Neural progenitor cell (in vitro differentiated cells): ENCODE results near the gene LRIG3.

Source experiments
- EZH2 ChIP-seq: fragments of 200-600 bp; sonication (generic); IDR thresholded peaks from 2 replicates; pipeline ENCODE4 v1.6.1; 2017; ENCODE audit warnings: antibody characterized with exemption, mild to moderate bottlenecking, moderate library complexity
- EZH2phosphoT487 ChIP-seq: fragments of 200-600 bp; sonication (generic); IDR thresholded peaks from 2 replicates; pipeline ENCODE4 v1.6.1; 2017; ENCODE audit warnings: antibody characterized with exemption
- TF ChIP-seq, protein P1 (sequence below): fragments of 200-600 bp; sonication (generic); IDR thresholded peaks from 2 replicates; pipeline ENCODE4 v1.5.1; 2017; ENCODE audit warnings: antibody characterized with exemption, mild to moderate bottlenecking

DNA sequence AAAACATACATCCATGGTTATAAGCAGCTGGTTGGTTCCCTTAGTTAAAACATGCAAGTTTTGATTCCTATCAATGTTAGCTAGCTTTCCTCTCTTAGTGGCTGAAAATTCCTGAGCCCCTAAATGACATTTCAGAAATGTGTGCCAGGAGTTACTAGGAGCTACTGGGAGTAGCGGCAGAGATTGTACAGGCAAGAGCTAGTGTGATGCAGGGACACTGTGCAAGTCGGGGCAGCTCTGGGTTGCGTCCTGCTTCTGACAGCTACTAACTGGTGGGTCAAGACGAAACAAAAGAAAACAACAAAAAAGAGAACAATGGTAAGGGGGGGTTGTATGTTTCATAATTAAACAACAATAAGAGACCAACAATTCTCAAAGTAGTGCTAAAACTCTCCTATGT, 35.4 kb downstream of the LRIG3 start:
- TF ChIP-seq, protein P1, sequence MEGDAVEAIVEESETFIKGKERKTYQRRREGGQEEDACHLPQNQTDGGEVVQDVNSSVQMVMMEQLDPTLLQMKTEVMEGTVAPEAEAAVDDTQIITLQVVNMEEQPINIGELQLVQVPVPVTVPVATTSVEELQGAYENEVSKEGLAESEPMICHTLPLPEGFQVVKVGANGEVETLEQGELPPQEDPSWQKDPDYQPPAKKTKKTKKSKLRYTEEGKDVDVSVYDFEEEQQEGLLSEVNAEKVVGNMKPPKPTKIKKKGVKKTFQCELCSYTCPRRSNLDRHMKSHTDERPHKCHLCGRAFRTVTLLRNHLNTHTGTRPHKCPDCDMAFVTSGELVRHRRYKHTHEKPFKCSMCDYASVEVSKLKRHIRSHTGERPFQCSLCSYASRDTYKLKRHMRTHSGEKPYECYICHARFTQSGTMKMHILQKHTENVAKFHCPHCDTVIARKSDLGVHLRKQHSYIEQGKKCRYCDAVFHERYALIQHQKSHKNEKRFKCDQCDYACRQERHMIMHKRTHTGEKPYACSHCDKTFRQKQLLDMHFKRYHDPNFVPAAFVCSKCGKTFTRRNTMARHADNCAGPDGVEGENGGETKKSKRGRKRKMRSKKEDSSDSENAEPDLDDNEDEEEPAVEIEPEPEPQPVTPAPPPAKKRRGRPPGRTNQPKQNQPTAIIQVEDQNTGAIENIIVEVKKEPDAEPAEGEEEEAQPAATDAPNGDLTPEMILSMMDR = no peak
- no peak for TF ChIP-seq EZH2
- TF ChIP-seq EZH2phosphoT487 = no peak
